Middle frontal gyrus (tissue), 1 donor: ENCODE results near the gene ACTC1.

Source experiments
- DNase-seq: peaks from one replicate; pipeline ENCODE4 v3.0.0-alpha.2; 2015; ENCODE audit warnings: low spot score; ENCODE audit errors: extremely low spot score

ACTC1 gene

DNA sequence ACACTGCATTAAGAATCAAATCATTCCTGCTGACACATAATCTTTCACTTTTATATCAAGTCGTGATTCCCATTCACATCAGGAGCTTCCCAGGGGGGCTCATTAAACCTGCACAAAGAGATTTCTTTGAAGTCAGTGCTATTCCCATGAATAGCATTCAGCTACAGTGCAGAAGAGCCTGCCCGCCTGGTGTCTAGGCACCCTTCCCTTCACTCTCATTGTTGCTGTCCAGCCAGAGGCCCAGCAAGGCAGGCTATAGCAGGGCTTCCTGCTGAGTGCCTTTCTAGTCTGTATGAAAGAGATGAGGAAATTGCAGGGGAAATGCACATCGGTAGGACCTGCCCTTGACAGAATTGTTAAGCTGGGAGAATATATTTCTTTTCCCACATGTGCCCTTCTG lies 36.0 kb downstream of the ACTC1 start:
- no peak for DNase-seq

DNA sequence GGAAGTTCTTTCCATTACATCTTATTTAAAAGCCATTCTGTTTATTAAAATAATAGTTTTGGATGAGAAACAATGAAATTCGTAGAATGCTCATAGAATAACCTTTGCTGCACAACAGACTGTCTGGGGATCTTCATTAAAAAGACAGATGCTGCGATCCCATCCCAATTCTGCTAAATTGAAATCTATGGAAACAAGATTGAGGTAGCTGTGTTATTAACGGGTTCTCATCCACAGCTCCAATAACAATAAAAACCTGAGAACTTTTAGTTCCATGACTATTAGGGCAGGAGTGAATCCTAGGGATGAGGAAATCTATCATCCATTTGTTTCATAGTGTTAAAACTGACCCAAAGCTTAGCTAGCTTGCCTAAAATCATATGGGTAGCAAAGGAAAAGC lies 38.1 kb downstream of the ACTC1 start:
- no peak for DNase-seq

- DNase-seq: no peak
Observed at GRCh38 chr15:34755419-34755773, 40.0 kb downstream of the ACTC1 start.

GRCh38 chr15:34754674-34755418 lies 40.5 kb downstream of the ACTC1 start, which contains the start of gene GJD2:
GJD2 (minus strand) TSS chr15:34754998; CDS start chr15:34754488, 510 bp downstream.
- no peak for DNase-seq

DNA sequence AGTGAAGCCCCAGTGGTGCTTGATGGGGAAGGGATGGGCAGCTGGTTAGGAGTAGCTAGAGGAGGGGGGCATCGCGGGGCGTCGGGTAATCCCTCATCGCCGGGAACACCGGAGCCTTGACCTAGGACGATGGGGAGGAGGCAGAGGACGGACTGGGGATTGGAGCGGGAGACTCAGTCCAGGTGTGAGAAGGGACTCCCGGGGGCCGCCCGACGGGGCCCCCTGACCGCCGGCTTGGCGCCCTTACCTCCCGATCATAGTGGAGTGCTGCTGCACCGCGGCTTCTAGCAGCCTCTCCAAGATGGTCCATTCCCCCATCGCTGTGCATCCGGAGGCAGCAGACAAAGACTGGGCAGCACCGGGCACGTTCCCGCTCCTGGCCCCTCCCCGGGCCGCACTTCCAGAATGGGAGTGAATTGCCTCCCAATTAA lies 41.2 kb downstream of the ACTC1 start:
- no peak for DNase-seq

GRCh38 chr15:34753236-34753894 lies 42.0 kb downstream of the ACTC1 start:
- DNase-seq: no peak

- DNase-seq: peak; percentile 5
Observed at GRCh38 chr15:34749691-34750090, 45.7 kb downstream of the ACTC1 start.
